Measurements from ENCODE around the gene HOXA3. TPM values are rescaled to one million over a fixed set of nuclear protein-coding genes. Genes with fewer than 3 reads are reported as not detected.

Gene HOXA3
- total RNA-seq: 5.5 and 6.1 TPM in 2 replicates

DNA sequence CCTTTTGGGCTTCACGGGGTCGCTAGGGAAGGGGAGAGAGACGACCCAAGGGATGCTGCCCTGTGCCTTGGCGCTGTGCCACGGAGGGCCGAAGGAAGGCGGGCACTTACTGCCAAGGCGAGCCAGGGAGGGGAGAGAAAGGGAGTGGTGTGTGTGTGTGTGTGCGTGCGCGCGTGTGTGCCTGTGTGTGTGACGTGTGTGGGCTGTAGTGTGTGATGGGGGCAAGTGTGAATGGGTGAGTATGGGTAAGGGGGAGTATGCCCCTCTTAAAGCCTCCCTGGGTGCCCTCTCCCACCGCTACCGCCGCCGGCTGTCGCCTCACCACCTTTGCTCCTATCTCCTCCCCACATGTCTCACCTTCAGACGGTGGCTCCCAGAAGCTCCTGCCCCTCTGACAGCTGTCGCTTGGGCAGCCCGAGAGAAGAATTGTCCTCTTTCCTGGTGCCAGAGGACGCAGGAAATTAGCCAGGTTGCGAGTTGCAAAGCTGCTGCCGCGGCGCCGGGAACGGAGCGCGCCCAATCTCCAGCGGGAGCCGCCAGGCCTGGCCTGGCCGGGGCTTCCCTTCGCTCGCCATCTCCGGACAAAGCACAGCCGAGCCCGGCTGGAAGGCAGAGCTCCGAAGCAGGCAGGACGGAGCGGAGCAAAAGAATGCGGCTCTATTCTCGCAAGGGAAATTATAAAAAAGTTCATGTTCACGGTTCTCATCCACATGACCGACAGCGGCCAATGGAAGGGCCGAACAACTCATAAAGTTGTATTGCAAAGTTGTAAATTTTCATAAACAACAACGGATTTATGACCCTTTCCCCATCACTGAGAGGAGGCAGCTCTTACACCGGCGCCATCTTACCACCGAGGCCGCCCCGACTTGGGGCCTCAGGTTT is at the start of gene HOXA3:
TSS of gene HOXA3 (minus strand) at position 653 of the 885 bp plus-strand sequence. CDS start 41,943 bp downstream, outside the sequence.
- DNase-seq (ENCODE audit: extremely low read depth, low read depth, low spot score): no peak

- no peak for DNase-seq (ENCODE audit: extremely low read depth, low read depth, low spot score)
Measured at GRCh38 chr7:27201580-27202017, 49.2 kb upstream of the HOXA3 start.

DNA sequence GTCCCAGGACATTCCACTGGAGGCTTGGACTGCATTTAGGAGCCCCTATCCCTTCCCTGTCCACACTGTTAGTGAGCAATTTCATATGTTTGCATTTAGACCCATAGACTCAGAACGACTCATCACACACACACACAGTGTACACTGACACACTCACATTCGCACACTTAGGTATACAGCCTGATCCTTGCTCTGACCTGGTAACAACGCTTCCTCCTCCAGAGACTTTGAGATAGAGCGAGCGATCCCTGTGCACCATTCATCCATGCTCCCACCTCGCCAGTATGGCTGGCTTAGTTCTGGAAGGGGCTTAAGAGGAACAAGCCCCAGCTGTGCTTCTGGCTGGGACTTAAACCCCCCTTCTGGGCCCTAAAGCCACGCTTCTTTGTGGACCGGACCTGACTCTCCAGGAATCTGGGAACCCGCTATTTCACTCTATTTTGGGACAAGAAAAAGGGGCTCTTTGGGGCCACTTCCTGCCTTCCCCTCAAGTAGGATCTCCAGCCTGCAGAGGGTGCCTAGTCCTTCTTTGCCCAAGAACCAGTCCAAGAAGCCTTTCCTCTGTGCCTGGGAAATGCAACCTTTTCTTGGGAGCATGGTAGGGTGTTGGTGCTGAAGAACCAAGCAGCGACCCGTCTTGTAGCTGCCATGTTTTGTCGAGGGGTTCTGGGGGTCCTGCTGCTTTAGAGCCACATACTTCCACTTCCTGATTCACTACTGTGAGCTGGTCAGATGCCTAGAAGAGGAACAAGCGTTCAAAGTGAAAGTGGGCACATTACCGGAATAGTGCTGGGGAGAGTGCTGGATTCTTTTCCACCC is 48.6 kb upstream of the HOXA3 start:
- DNase-seq (ENCODE audit: extremely low read depth, low read depth, low spot score): no peak

DNA sequence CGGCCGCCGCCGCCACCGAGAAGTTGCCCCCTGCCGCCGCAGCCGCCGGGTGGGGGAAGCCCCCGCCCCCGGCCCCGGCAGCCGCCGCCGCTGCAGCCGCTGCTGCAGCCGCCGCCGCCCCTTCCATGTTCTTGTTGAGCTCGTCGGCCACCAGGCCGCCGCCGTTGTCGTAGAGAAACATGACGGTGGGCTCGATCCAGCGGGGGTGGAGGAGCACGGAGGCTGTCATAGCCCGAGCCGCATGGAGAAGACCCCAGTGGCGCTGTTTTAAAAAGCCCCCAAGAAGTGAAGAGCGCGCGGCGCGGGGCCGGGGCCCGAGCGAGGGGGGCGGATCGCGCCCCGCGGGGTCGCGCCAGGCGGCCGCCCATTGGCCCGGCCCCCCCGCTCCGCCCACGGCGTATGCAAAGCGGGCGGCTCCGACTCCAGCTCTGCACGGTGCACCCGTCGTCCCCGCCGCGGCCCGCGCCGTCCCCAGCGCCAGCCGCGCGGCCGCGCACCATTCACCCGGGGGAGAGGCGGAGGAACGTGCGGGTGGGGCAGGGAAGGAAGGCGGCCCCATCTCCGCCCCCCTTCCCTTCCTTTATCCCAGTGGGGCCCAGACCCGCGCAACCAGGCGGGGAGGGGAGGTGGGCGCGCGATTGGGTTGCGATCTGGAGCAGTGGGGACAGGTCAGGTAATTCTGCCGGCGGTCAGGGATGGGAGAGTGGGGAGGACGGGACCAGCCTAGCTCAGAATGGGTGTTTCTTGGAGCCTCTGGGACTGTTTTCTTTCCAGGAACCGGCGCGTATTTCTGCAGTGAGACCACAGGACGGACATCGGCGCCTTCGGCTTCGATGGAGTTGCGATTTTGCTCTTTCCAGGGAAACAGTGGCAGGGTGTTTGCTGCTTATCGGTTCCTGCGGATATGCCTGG is 47.7 kb upstream of the HOXA3 start, which contains the start of gene HOXA13:
TSS of gene HOXA13 (minus strand) at position 243 of the 912 bp plus-strand sequence. CDS start at position 229, 14 bp downstream.
- DNase-seq (ENCODE audit: extremely low read depth, low read depth, low spot score): no peak

- DNase-seq (ENCODE audit: extremely low read depth, low read depth, low spot score): no peak
Measured at GRCh38 chr7:27198871-27199801, 46.8 kb upstream of the HOXA3 start.

- no peak for DNase-seq (ENCODE audit: extremely low read depth, low read depth, low spot score)
Measured at GRCh38 chr7:27198138-27198841, 45.9 kb upstream of the HOXA3 start.

GRCh38 chr7:27197137-27198042 is 45.0 kb upstream of the HOXA3 start:
- no peak for DNase-seq (ENCODE audit: extremely low read depth, low read depth, low spot score)

DNA sequence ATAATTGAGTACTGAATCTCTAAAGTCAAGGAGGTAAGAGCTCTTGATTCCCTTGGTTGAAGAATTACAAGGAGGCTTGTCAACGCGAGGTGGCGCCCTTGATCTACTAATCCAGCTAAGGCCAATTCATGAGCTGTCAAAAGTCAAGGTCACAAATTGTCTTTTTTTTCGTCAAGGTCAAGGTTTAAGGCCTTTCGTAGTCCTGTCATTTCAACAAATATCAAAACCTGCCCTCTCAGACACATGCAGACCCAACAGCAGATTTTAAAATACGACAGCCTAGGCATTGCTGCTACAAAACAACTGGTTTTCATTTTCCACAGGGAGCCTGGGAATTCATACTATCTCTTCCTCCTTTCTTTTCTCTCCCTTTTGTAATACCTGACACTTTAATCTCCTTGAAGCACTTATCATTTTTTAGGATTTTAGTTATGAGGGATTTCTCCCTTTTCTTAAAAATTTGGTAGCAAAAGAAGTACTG is 43.9 kb upstream of the HOXA3 start:
- no peak for DNase-seq (ENCODE audit: extremely low read depth, low read depth, low spot score)

DNA sequence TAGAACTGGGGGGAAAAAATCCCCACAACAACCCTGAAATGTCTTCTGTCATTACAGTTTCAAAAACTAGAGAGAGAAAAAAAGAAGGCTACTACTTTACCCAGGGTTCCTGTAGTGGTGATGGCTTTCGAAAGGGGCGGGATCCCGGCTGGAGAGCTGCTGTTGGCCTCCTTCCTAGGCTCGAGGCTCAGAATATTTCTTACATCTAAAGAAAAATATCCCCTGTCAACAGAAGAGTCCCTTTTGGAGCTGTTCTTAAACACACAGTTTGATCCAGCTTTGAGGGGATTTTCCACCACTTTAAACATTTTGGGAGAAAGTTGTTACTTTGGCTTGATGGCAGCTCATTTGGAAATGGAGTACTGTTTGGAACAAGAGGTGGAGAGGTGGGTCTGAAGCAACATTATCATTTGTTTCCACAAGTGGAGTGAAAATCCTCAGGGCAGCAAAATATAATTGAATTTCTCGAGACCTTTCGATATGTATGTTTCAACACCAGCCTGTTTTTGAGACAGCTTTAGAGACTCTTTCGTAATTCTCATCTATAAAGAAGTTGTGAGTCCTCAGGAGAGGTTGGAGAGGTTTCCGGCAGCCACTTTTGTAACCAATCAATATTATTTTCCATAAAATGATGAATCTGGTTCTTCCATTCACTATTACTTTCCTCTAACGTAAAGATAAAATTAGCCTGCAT is 42.5 kb upstream of the HOXA3 start:
- DNase-seq (ENCODE audit: extremely low read depth, low read depth, low spot score): no peak

DNA sequence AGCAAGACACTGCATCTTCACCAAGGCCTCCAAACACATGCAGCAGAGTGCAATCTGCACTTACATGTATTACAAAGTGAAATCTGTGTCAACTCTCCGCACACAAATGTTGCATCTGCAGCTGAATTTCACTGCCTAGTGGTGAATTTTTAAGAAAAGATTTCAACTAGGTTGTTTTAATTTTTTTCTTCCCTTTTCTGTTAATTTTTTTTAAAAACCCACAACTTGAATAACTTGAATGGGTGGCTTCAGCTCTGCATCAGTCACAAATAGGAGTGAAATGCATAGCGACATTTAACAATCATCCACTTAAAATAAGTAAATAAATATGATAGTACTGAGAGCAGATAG is 41.6 kb upstream of the HOXA3 start:
- no peak for DNase-seq (ENCODE audit: extremely low read depth, low read depth, low spot score)

GRCh38 chr7:27193335-27194001 is 41.1 kb upstream of the HOXA3 start:
- DNase-seq (ENCODE audit: extremely low read depth, low read depth, low spot score): no peak

DNA sequence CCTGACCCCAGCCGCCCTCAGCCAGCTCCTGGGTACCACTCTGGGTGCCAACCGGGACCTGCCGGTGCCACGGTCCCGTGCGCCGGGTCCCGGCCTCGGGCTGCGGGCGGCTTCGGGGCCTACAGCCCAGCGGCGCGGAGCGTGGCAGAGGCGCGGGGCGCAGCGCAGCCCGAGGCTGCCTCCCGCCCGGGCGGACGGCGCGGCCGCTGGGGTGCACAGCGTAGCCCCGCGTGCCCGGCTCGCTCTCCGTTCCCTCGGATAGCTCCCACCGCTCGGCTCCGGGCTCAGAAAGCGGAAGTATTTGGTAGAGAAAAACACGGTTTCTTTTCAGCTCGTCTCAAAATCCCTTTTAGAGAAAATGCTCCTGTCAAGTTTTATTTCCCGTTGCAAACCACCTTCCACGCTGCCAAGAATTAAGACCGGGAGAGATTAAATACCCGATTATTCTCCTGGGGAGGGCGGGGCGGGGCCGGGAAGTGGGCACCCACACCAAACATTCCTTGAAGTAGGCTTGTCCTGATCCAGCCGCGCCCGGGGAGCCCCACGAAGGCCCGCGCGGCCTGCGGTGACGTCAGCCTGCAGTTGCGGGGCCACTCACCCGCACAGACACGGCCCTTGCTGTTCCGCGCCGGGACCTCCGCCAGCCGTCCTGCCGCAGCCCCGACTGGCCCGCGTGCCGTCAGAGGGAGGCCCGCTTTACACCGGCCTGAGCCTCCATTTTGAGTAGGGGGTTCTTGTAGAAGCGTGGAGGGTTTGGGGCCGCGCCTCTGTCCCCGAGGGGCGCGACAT is 40.4 kb upstream of the HOXA3 start:
- no peak for DNase-seq (ENCODE audit: extremely low read depth, low read depth, low spot score)

- DNase-seq (ENCODE audit: extremely low read depth, low read depth, low spot score): no peak
Measured at GRCh38 chr7:27191833-27192545, 39.6 kb upstream of the HOXA3 start.

- no peak for DNase-seq (ENCODE audit: extremely low read depth, low read depth, low spot score)
Measured at GRCh38 chr7:27191161-27191731, 38.9 kb upstream of the HOXA3 start.

All from glomerular endothelial cell (primary cell).